HEK293 (cell line): ENCODE results near the gene EIF4EBP3.
A peak's percentile ranks its signal among the peaks of the same experiment; 100 is the strongest.

ENCODE experiments used
- CTCF ChIA-PET: fragments of 350-600 bp; formaldehyde crosslinking; extraction: SDS; loops from one replicate; lab custom pipeline; 2021; ENCODE audit warnings: antibody characterized with exemption; lab: Yijun Ruan, JAX
- POLR2A ChIA-PET: fragments of 300-600 bp; formaldehyde crosslinking; extraction: SDS; loops from one replicate; lab custom pipeline; 2020; ENCODE audit warnings: antibody characterized with exemption, inconsistent platforms; lab: Yijun Ruan, JAX
- H3K27ac ChIP-seq: fragments of 200-500 bp; sonication (Bioruptor generic); 2 replicates; pipeline ENCODE4 v1.5.1; 2014; ENCODE audit warnings: low read depth, low read length, control low read depth, inconsistent platforms; ENCODE audit errors: extremely low read depth
- H3K36me3 ChIP-seq, 2 experiments: fragments of 200-500 bp in 1 of 2; sonication (Bioruptor generic) in 1 of 2; 1 replicate in 1 of 2; 2 replicates in 1 of 2; pipeline ENCODE4 v1.5.1; 2014 to 2017; ENCODE audit warnings: inconsistent platforms in 2 of 2, low read length in 2 of 2; ENCODE audit not compliant: control insufficient read depth in 2 of 2, insufficient read depth in 1 of 2
- H3K4me1 ChIP-seq: fragments of 200-500 bp; sonication (Bioruptor generic); 2 replicates; pipeline ENCODE4 v1.5.1; 2014; ENCODE audit warnings: mild to moderate bottlenecking, low read length, inconsistent platforms; ENCODE audit not compliant: control insufficient read depth, insufficient read depth
- H3K4me3 ChIP-seq: 2 replicates; pipeline ENCODE4 v1.5.1; 2011; ENCODE audit warnings: low read depth, mild to moderate bottlenecking, control low read depth, low read length, moderate library complexity
- H3K9me3 ChIP-seq: fragments of 200-500 bp; sonication (Bioruptor generic); 2 replicates; pipeline ENCODE4 v1.5.1; 2014; ENCODE audit warnings: low read depth, low read length, inconsistent platforms; ENCODE audit not compliant: control insufficient read depth, insufficient read depth
- GLI4 ChIP-seq: fragments of 450-650 bp; formaldehyde crosslinking; IDR thresholded peaks from 2 replicates; pipeline ENCODE4 v1.5.1; 2016; ENCODE audit warnings: missing biosample characterization, missing genetic modification characterization
- HOXC10 ChIP-seq: sonication (generic); formaldehyde crosslinking; IDR thresholded peaks from 2 replicates; pipeline ENCODE4 v1.8.1; 2023; ENCODE audit warnings: mild to moderate bottlenecking, missing genetic modification reagents
- OSR2 ChIP-seq: fragments of 450-650 bp; formaldehyde crosslinking; IDR thresholded peaks from 2 replicates; pipeline ENCODE4 v1.5.1; 2016; ENCODE audit warnings: missing biosample characterization, missing genetic modification characterization
- REST ChIP-seq: fragments of 450-650 bp; formaldehyde crosslinking; IDR thresholded peaks from 2 replicates; pipeline ENCODE4 v1.5.1; 2016; ENCODE audit warnings: missing biosample characterization, missing genetic modification characterization
- TCF7L2 ChIP-seq: IDR thresholded peaks from 2 replicates; pipeline ENCODE4 v1.6.1; 2011; ENCODE audit warnings: low read depth, mild to moderate bottlenecking, inconsistent platforms, low read length, moderate library complexity, borderline replicate concordance
- ZBTB8A ChIP-seq: fragments of 450-650 bp; formaldehyde crosslinking; IDR thresholded peaks from 2 replicates; pipeline ENCODE4 v1.5.1; 2016; ENCODE audit warnings: missing biosample characterization, missing genetic modification characterization
- ZNF112 ChIP-seq: fragments of 450-650 bp; formaldehyde crosslinking; IDR thresholded peaks from 2 replicates; pipeline ENCODE4 v1.5.0; 2017; ENCODE audit warnings: missing biosample characterization, missing genetic modification characterization
- ZNF132 ChIP-seq: fragments of 450-650 bp; formaldehyde crosslinking; IDR thresholded peaks from 2 replicates; pipeline ENCODE4 v1.5.1; 2017; ENCODE audit warnings: missing biosample characterization, missing genetic modification characterization, borderline replicate concordance
- ZNF335 ChIP-seq: fragments of 450-650 bp; formaldehyde crosslinking; conservative IDR thresholded peaks from 2 replicates; pipeline ENCODE4 v1.5.1; 2016; ENCODE audit warnings: missing biosample characterization, missing genetic modification characterization
- ZNF394 ChIP-seq: fragments of 450-650 bp; formaldehyde crosslinking; IDR thresholded peaks from 2 replicates; pipeline ENCODE4 v1.5.1; 2016; ENCODE audit warnings: missing biosample characterization, missing genetic modification characterization, mild to moderate bottlenecking, moderate library complexity, borderline replicate concordance
- ZNF426 ChIP-seq: fragments of 450-650 bp; formaldehyde crosslinking; IDR thresholded peaks from 2 replicates; pipeline ENCODE4 v1.5.1; 2017; ENCODE audit warnings: missing biosample characterization, missing genetic modification characterization, mild to moderate bottlenecking, inconsistent platforms, moderate library complexity
- ZNF514 ChIP-seq: fragments of 450-650 bp; formaldehyde crosslinking; IDR thresholded peaks from 2 replicates; pipeline ENCODE4 v1.5.1; 2016; ENCODE audit warnings: missing biosample characterization, missing genetic modification characterization
- ZNF580 ChIP-seq: fragments of 450-650 bp; formaldehyde crosslinking; IDR thresholded peaks from 2 replicates; pipeline ENCODE4 v1.5.1; 2016; ENCODE audit warnings: missing biosample characterization, missing genetic modification characterization
- ZNF777 ChIP-seq: fragments of 450-650 bp; formaldehyde crosslinking; IDR thresholded peaks from 2 replicates; pipeline ENCODE4 v1.5.1; 2017; ENCODE audit warnings: missing biosample characterization, missing genetic modification characterization, borderline replicate concordance
- ZNF830 ChIP-seq: fragments of 450-650 bp; IDR thresholded peaks from 2 replicates; pipeline ENCODE4 v1.5.0; 2018; ENCODE audit warnings: missing biosample characterization, missing genetic modification characterization, low read depth, mild to moderate bottlenecking, moderate library complexity
- ZSCAN30 ChIP-seq: fragments of 450-650 bp; IDR thresholded peaks from 2 replicates; pipeline ENCODE4 v1.5.1; 2018; ENCODE audit warnings: missing biosample characterization, mild to moderate bottlenecking, missing genetic modification characterization, moderate library complexity
- ZSCAN4 ChIP-seq: fragments of 450-650 bp; formaldehyde crosslinking; IDR thresholded peaks from 2 replicates; pipeline ENCODE4 v1.5.1; 2017; ENCODE audit warnings: missing biosample characterization, missing genetic modification characterization
- TF ChIP-seq, protein P1 (sequence below): fragments of 450-650 bp; formaldehyde crosslinking; IDR thresholded peaks from 2 replicates; pipeline ENCODE4 v1.5.1; 2016; ENCODE audit warnings: missing biosample characterization, missing genetic modification characterization
- TF ChIP-seq, protein P2 (sequence below): fragments of 450-650 bp; formaldehyde crosslinking; IDR thresholded peaks from 2 replicates; pipeline ENCODE4 v1.5.1; 2017; ENCODE audit warnings: missing biosample characterization, missing genetic modification characterization
- TF ChIP-seq, protein P3 (sequence below): fragments of 450-650 bp; formaldehyde crosslinking; IDR thresholded peaks from 2 replicates; pipeline ENCODE4 v1.5.1; 2017; ENCODE audit warnings: missing biosample characterization, missing genetic modification characterization

The EIF4EBP3 gene

DNA sequence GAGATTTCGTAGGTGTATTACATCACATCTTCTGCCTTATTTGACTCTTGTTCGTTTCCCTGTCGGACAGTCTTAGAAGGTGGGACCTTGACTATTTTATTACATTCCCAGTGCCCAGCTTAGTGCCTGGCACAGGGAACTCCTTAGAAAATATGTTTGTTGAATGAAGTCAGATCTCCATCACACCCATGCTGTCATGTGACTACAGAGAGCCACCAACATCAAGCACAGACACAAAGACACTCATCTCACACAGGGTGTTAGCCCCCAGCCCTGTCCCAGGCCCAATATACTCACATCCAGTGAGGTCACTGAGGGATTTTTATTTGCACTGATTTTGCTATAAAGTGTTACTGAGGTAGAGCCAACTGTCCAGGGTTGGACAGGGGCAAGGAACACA, 10.5 kb downstream of the EIF4EBP3 start (continued):
- TF ChIP-seq OSR2 (no peak), ZNF777 (tag by site-specific recombination) (no peak), ZNF514 (tag by site-specific recombination) (no peak), ZBTB8A (no peak), ZNF132 (tag by site-specific recombination) (no peak), ZNF394 (no peak)

- Histone ChIP-seq H3K36me3 (peaks cover 0 to 52% of the 10 kb centered on the region in 2 experiments; a peak in 2 of 3 replicates), H3K27ac (no peak overlapping the region)
- CTCF ChIA-PET: interaction anchor here (0.6 to 2.9 kb wide), 3 partner anchors 77 to 945 kb away, joined by 3 to 11 read pairs (median 5); no protein-coding TSS in a partner anchor
- TF ChIP-seq, protein P1, sequence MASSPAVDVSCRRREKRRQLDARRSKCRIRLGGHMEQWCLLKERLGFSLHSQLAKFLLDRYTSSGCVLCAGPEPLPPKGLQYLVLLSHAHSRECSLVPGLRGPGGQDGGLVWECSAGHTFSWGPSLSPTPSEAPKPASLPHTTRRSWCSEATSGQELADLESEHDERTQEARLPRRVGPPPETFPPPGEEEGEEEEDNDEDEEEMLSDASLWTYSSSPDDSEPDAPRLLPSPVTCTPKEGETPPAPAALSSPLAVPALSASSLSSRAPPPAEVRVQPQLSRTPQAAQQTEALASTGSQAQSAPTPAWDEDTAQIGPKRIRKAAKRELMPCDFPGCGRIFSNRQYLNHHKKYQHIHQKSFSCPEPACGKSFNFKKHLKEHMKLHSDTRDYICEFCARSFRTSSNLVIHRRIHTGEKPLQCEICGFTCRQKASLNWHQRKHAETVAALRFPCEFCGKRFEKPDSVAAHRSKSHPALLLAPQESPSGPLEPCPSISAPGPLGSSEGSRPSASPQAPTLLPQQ (tag by site-specific recombination): no peak
- TF ChIP-seq HOXC10: no peak
- 0 out of 2 replicates have a peak, but pooled peaks have one; percentile 4 for TF ChIP-seq ZNF335
- no peak for TF ChIP-seq REST (tag by site-specific recombination)
- TF ChIP-seq, all 188 proteins: peak for 1
- H3K9me3 ChIP-seq: no peaks in the 10 kb centered on the region
- POLR2A ChIA-PET: interaction anchor here (1.8 to 2.2 kb wide), 3 partner anchors 8 to 157 kb away, joined by 8 to 15 read pairs (median 14); partner anchors contain the start of genes ANKHD1 and EIF4EBP3
- 0 out of 2 replicates have a peak, but pooled peaks cover 7% of the 10 kb centered on the region for H3K4me1 ChIP-seq
- H3K4me3 ChIP-seq: no peak overlapping the region
Measured at GRCh38 chr5:140558542-140558941, 11.1 kb downstream of the EIF4EBP3 start.

DNA sequence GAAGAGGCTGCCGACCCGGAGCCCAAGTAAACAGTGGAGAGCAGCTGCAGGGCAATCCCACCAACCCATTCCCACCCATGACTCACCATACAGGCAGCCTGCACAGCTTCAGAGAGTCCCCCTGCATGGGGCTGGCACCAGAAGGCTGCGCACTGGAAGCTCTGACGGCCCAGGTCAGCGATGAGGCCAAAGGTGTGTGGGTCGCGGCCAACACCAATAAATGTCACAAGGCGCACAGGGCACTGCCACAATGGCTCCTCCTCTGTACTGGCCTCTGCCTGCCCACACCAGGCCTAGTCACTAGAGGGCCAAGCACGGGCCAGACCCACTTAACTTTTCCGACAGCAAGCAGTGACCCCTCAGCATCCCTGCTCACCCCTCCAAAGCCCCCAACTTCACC, 12.8 kb downstream of the EIF4EBP3 start:
- ChIA-PET POLR2A (interaction anchor here (0.9 kb wide), 1 partner anchor 159 kb away, joined by 3 read pairs; no protein-coding TSS in a partner anchor), CTCF (interaction anchor here (0.6 to 1.0 kb wide), 2 partner anchors 75 to 175 kb away, joined by 3 read pairs; no protein-coding TSS in a partner anchor)
- H3K4me3 ChIP-seq: no peak overlapping the region
- no peak overlapping the region for H3K27ac ChIP-seq
- 0 out of 2 replicates have a peak, but pooled peaks cover 7% of the 10 kb centered on the region for H3K4me1 ChIP-seq
- H3K36me3 ChIP-seq: peaks cover 0 to 42% of the 10 kb centered on the region in 2 experiments; a peak in 2 of 3 replicates
- no peaks in the 10 kb centered on the region for H3K9me3 ChIP-seq
- TF ChIP-seq ZNF426: no peak
- no peak for TF ChIP-seq ZSCAN30
- TF ChIP-seq ZNF580 (tag by site-specific recombination): no peak
- TF ChIP-seq, protein P1 (tag by site-specific recombination): no peak
- TF ChIP-seq GLI4: no peak
- TF ChIP-seq TCF7L2: no peak
- no peak for TF ChIP-seq ZNF830 (tag by site-specific recombination)
- no peak for TF ChIP-seq ZNF777 (tag by site-specific recombination)
- TF ChIP-seq, protein P2, sequence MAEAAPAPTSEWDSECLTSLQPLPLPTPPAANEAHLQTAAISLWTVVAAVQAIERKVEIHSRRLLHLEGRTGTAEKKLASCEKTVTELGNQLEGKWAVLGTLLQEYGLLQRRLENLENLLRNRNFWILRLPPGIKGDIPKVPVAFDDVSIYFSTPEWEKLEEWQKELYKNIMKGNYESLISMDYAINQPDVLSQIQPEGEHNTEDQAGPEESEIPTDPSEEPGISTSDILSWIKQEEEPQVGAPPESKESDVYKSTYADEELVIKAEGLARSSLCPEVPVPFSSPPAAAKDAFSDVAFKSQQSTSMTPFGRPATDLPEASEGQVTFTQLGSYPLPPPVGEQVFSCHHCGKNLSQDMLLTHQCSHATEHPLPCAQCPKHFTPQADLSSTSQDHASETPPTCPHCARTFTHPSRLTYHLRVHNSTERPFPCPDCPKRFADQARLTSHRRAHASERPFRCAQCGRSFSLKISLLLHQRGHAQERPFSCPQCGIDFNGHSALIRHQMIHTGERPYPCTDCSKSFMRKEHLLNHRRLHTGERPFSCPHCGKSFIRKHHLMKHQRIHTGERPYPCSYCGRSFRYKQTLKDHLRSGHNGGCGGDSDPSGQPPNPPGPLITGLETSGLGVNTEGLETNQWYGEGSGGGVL (tag by site-specific recombination): no peak
- no peak for TF ChIP-seq ZSCAN4 (tag by site-specific recombination)
- TF ChIP-seq ZNF112 (tag by site-specific recombination): no peak
- TF ChIP-seq, protein P3, sequence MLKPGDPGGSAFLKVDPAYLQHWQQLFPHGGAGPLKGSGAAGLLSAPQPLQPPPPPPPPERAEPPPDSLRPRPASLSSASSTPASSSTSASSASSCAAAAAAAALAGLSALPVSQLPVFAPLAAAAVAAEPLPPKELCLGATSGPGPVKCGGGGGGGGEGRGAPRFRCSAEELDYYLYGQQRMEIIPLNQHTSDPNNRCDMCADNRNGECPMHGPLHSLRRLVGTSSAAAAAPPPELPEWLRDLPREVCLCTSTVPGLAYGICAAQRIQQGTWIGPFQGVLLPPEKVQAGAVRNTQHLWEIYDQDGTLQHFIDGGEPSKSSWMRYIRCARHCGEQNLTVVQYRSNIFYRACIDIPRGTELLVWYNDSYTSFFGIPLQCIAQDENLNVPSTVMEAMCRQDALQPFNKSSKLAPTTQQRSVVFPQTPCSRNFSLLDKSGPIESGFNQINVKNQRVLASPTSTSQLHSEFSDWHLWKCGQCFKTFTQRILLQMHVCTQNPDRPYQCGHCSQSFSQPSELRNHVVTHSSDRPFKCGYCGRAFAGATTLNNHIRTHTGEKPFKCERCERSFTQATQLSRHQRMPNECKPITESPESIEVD (tag by site-specific recombination): no peak
